NCI-H748 treated with DMSO at 0.1 percent for 48 hours (cell line): ENCODE data around the gene RAP2A.

Experiments used
- DNase-seq: peaks from one replicate; lab custom pipeline; 2025; lab: John Stamatoyannopoulos, UW

Gene RAP2A

GRCh38 chr13:97422118-97423054 lies 11.6 kb upstream of the RAP2A start:
- no peak for DNase-seq

GRCh38 chr13:97423300-97424045 lies 10.5 kb upstream of the RAP2A start:
- DNase-seq, result no peak

GRCh38 chr13:97425590-97425989 lies 8.4 kb upstream of the RAP2A start:
- no peak for DNase-seq

DNA sequence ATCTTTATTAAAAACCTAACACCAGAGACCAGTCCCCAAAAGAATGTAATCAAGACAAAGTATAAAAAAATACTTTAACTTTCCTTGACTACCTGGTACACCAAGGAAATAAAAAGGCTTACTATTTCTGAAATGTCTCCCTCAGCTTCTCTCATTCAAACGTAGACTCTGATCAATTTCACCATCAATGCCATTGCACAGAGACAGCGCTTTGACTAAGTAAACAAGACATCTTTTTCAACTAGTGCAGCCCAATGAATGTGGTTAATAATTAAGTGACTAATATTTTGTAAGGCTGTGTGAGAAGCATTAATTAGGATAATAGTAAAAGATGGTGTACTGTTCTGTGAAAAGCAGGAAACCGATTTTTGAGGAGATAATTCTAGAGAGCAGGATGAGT lies 7.3 kb upstream of the RAP2A start:
- DNase-seq, result no peak

GRCh38 chr13:97429681-97430081 lies 4.3 kb upstream of the RAP2A start:
- peak; percentile 53 for DNase-seq

GRCh38 chr13:97430296-97430695 lies 3.7 kb upstream of the RAP2A start:
- peak; percentile 37 for DNase-seq

- no peak for DNase-seq
Measured at GRCh38 chr13:97431171-97431764, 2.7 kb upstream of the RAP2A start.

GRCh38 chr13:97432232-97432916 lies 1.6 kb upstream of the RAP2A start:
- DNase-seq, result peak; percentile 63

DNA sequence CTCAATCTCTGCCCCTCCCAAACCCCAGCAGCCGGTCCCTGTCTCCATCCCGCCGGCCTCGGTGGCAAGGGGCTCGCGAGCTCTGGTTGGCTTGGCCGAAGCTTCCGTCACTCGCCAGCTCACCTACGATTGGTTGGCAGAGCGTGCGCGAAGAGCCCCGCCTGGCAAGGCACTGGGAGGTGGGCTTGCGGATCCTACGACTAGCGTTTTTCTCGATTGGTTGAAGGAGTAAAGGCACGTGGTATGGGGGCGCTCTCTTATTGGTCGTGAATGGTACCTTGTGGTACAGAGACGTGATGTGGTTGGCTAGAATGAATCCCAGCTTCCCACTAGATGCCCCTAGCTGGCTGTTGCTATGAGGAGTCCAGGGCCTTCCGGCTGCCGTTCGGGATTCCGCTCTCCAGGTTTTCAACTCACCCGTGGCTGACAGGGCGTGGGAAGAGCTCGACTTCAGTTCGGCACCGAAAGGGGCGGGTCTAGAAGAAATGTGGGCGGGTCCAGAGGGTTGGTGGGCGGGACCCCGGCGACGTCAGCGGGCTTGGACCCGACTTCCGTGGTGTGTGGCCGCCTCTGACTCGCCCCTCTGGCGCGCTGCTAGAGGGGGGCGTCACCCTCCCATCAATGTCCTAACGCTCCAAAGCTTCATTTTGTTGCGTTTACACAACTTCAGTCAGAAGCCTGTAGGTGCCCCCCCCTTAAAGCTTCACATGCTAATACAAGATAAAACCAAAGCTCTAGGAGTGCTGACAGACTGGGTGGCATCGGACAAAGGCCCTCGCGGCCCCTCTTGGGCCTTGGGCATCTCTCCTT lies 847 bp upstream of the RAP2A start:
- DNase-seq, result peak; percentile 98

- no peak for DNase-seq
Measured at GRCh38 chr13:97434397-97435201, 630 bp downstream of the RAP2A start.

DNA sequence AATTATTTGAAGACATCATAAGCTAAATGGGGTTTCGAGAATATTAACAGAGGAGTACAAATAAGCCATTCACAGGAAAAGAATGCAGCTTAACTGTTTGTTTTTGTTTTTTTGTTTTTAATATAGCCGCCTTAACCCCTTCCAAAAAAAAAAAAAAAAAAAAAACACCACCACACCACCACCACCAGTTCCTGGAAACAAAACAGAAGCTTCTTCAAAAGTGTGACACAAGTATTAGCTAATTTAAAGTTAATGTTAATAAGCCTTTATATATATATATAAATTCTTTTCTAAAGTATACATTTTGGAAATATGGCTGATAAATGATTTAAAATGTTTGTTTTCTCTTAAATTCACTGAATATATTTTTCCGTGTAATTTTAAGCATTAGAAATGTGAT lies 1.4 kb downstream of the RAP2A start:
- no peak for DNase-seq

DNA sequence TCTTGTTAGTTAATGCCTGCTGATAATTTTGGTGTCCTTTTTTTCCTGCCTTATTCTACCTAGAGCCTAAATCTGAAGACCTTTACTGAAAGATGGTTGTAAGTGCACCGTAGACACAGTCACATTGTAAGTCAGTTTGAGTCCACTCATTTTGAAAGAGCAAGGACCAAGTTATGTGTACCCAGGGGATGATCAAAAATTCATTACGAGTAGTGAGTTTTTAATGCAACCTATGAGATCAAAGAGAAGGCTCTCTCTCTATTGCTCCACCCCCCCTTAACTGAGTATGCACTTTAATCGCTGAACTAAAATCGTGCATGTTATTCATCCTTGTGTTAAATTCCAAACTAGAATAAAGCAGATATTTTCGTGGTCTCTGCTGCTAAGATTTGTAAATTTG lies 1.8 kb downstream of the RAP2A start:
- DNase-seq, result no peak

GRCh38 chr13:97436845-97437244 lies 2.9 kb downstream of the RAP2A start:
- DNase-seq, result no peak

DNA sequence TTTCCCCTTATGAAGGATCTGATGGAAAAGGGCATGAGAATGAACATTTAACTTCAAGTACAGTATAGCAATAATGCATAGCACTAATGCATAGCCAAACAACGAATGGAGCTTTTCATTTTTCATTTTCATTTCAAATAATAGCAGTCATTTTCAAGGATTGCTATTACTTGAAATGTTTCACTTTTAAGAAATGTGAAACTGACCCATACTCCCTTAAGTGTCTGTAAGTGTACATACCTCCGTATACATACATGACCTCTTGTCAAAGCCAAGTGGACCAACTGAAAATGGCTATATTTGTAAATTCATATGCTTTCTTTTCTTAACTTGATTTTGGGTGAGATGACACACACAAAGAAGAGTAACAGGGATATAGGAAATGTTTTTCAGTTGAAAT lies 3.8 kb downstream of the RAP2A start:
- no peak for DNase-seq

DNA sequence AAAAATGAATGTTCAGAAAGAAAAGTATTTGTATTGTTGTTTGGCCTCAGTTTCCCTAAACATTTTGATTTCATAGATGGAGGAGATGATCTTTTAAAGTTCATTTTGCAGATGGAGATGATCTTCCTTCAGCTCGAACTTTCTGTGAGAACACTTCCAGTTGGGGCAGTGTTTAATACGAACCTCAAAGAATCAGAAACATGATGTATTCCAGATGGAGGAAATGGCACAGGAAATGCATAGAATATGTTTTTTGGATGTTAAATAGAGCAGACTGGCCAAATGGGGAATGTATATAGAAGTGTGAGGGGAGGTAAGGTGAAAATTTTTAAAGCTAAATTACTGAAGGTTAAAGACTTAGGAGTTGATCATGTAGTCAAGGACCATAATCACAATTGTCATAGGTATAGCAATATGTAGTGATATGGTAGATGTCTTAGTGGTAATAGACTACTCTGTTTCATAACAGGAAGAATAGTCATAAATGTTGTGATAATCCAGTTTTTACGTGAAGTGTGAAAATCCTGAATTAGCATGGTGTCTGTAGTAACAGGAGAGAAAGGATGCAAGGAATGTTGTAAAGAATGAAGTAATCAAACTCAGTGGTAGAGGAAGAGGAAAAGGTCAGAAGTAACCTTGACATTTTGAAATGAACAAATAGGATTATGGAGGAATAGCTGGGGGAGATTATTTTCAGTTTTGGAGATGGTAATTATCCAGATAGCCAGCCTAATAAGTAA lies 5.1 kb downstream of the RAP2A start:
- DNase-seq, result no peak

GRCh38 chr13:97440598-97441170 lies 6.7 kb downstream of the RAP2A start:
- DNase-seq, result no peak

DNA sequence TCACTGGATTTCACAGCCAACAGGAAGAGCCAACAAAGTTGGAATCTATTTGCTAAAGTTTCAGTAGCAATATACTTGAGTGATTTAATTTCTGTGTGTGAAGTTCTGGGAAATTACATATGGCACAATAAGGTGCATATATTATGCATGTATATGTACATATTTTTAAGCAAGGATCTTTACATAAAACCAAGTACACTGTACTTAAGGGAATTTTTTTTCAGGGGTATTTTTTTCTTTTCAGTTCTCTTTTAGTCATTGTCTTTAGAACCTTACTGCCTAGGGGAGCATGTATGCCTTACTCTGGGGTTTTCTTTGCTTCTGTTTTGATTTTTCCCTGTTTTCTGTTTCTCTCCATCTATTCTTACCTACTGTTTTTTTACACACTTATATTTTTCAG lies 7.4 kb downstream of the RAP2A start:
- no peak for DNase-seq

DNA sequence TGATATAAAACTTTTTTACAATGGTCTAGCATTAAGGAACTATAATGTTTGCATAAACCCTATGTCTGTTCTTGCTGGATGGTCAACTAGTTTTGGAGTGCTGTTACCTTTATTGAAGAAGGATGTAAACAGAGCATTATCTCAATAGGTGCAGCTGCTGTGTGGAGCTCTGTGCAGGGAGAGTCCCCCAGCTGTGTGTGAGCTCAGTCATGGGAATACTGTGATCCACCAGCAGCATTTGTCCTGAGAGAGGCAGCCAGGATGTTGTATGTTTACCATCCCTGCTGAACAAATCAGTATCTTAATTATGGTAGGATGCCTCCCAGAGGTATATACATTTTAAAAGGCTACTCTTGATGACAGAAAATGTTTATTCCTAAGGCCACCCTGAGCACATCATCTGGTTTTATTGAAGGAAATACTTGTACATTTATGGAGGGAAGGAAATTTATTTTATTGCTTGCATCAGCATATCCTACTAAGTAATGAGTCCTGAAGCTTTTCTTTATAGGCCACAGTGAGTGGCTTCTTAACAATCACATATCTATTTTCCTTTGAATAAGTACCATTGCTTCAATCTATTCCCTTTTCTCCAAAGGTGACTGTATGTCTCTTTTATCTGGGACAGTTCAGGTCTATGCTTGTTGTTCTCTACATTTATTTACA lies 11.7 kb downstream of the RAP2A start:
- peak; percentile 78 for DNase-seq

DNA sequence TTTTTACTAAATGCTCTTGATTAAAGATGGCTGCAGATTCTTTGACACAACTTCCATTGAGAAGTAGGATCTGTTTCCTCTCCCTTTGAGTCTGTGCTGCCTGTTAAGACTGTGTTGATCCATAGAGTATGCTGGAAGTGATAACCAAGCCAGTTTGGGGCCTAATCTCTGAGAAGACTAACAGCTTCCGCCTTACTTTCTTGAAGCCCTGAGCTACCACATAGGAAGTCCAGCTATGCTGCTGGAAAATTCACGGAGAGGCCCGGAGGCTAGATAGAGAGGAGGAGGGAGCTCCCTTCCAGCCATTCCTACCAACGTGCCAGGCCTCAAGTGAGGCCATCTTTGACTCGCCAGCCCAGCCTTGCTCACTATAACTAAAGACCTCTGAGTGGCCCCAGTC lies 12.5 kb downstream of the RAP2A start:
- DNase-seq, result no peak
